GM23248 (cell line): ENCODE data around the gene TUBB.

Source experiments
- EZH2 ChIP-seq: fragments of 200-600 bp; sonication (generic); IDR thresholded peaks from 2 replicates; pipeline ENCODE4 v1.6.1; 2018; ENCODE audit warnings: antibody characterized with exemption, mild to moderate bottlenecking; ENCODE audit not compliant: insufficient read depth, poor library complexity, severe bottlenecking
- EZH2phosphoT487 ChIP-seq: fragments of 200-600 bp; sonication (generic); IDR thresholded peaks from 2 replicates; pipeline ENCODE4 v1.6.1; 2018; ENCODE audit warnings: antibody characterized with exemption, moderate library complexity, mild to moderate bottlenecking, low read depth; ENCODE audit not compliant: insufficient read depth

- TF ChIP-seq EZH2 (no peak), EZH2phosphoT487 (no peak)
These were observed 43.7 kb downstream of the TUBB start for GRCh38 chr6:30763618-30764489.
